CD4-positive, alpha-beta T cell (primary cell): Measurements from ENCODE around the gene ZNF746. TPM values are rescaled to one million over a fixed set of nuclear protein-coding genes. Genes with fewer than 3 reads are reported as not detected.

Source experiments
- ATAC-seq: fragments of 200-7000 bp; cut with Tn5 transposase; one replicate; pipeline ENCODE4 v1.10.0; 2022; ENCODE audit warnings: mild to moderate bottlenecking; ENCODE audit not compliant: poor library complexity
- CTCF ChIA-PET: fragments of 350-600 bp; sonication (Branson Sonifier 250); formaldehyde crosslinking; loops from one replicate; lab custom pipeline; 2021; ENCODE audit warnings: antibody characterized with exemption, inconsistent platforms; lab: Charles Lee
- POLR2A ChIA-PET: fragments of 350-600 bp; sonication (Branson Sonifier 250); formaldehyde crosslinking; loops from one replicate; lab custom pipeline; 2021; ENCODE audit warnings: antibody characterized with exemption, inconsistent platforms; lab: Charles Lee
- DNase-seq, 14 experiments: peaks; one replicate each; pipeline ENCODE4 v3.0.0-alpha.2; 2013 to 2020; ENCODE audit warnings: mixed read lengths in 2 of 14
- H3K27ac ChIP-seq, 2 donors: one replicate each; pipeline versions ENCODE4 v1.5.1 to v1.7.0; 2013; ENCODE audit warnings: low read length in 2 of 2, low read depth in 1 of 2, mild to moderate bottlenecking in 1 of 2
- H3K27me3 ChIP-seq, 2 experiments: 1 replicate in 1 of 2; 2 replicates in 1 of 2; pipeline versions ENCODE4 v1.6.1 to v1.7.0; 2013; ENCODE audit warnings: low read length in 2 of 2, control low read depth in 1 of 2, mild to moderate bottlenecking in 1 of 2, moderate library complexity in 1 of 2; ENCODE audit not compliant: insufficient read depth in 2 of 2, control insufficient read depth in 1 of 2
- H3K36me3 ChIP-seq: one replicate; pipeline ENCODE4 v1.6.1; 2013; ENCODE audit warnings: low read length, control low read depth; ENCODE audit not compliant: insufficient read depth
- H3K4me1 ChIP-seq: one replicate; pipeline ENCODE4 v1.6.1; 2013; ENCODE audit warnings: low read length, control low read depth; ENCODE audit not compliant: insufficient read depth
- H3K4me3 ChIP-seq: one replicate; pipeline ENCODE4 v1.5.1; 2013; ENCODE audit warnings: mild to moderate bottlenecking, low read length, moderate library complexity
- H3K9me3 ChIP-seq, 2 experiments: 1 replicate in 1 of 2; 2 replicates in 1 of 2; pipeline versions ENCODE4 v1.6.1 to v1.7.0; 2013; ENCODE audit warnings: low read length in 2 of 2, mild to moderate bottlenecking in 2 of 2, control low read depth in 1 of 2, moderate library complexity in 1 of 2; ENCODE audit not compliant: control insufficient read depth in 1 of 2, insufficient read depth in 1 of 2
- H3K27ac Mint-ChIP-seq: one replicate; pipeline ENCODE4 v1.8.0; 2020; ENCODE audit warnings: mixed read lengths
- H3K27me3 Mint-ChIP-seq: one replicate; pipeline ENCODE4 v1.8.0; 2021; ENCODE audit warnings: mixed read lengths
- H3K36me3 Mint-ChIP-seq: one replicate; pipeline ENCODE4 v1.8.0; 2021; ENCODE audit warnings: low read depth, mixed read lengths
- H3K4me1 Mint-ChIP-seq: one replicate; pipeline ENCODE4 v1.8.0; 2021; ENCODE audit warnings: low read depth, mixed read lengths
- H3K4me3 Mint-ChIP-seq: one replicate; pipeline ENCODE4 v1.8.0; 2020; ENCODE audit warnings: mild to moderate bottlenecking, mixed read lengths
- H3K9me3 Mint-ChIP-seq: one replicate; pipeline ENCODE4 v1.8.0; 2020; ENCODE audit warnings: mixed read lengths
- intact Hi-C, 2 experiments: fragments of 100-400 bp; cut with DNase I in 1 of 2; cut with micrococcal nuclease in 1 of 2; formaldehyde crosslinking; loops; one replicate each; pipeline versions ENCODE4 v1.15.1 to v1.9.0; 2023 to 2025; cut with DNase I, micrococcal nuclease
- total RNA-seq, 174 experiments: library from RNA in 2 of 174; stranded (reverse) in 2 of 174; gene quantifications; one replicate each; pipeline ENCODE4 v1.2.3 and lab custom pipeline; 2021 to 2026
- TF ChIP-seq, protein P1 (sequence below): fragments of 200-600 bp; IDR thresholded peaks from one replicate; pipeline ENCODE4 v1.8.0; 2022; ENCODE audit warnings: antibody characterized with exemption, mild to moderate bottlenecking

The ZNF746 gene
- total RNA-seq, 2 experiments from 2014 or later: 28.4 to 30.3 TPM

DNA sequence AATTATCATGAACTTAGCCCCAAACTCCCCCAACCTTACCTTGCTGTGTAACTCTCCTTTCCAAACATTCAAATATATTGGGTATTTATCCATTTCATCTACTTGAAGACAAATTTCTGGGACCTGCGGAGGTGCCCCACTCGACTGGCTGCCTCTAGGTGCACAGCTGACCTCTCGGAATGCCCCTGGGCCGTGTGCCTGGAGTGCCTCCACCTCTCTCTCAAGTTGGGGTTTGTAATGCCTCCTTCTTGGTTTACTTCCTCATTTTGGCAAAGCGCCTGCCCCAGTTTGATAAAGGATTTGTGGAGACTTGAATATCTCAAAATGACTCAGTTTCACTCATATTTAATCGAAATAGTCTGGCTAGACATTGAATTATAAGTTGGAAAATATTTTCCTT is 53.3 kb downstream of the ZNF746 start:
- no peaks in the 10 kb centered on the region for H3K27me3 Mint-ChIP-seq
- no peak overlapping the region for H3K4me3 Mint-ChIP-seq
- Histone ChIP-seq H3K9me3 (no peaks in the 10 kb centered on the region), H3K36me3 (peaks cover 49% of the 10 kb centered on the region), H3K27me3 (no peaks in the 10 kb centered on the region), H3K4me3 (no peak overlapping the region), H3K27ac (no peak overlapping the region), H3K4me1 (peaks cover 4% of the 10 kb centered on the region)
- no peak overlapping the region for H3K27ac Mint-ChIP-seq
- peaks cover 14% of the 10 kb centered on the region for H3K4me1 Mint-ChIP-seq
- TF ChIP-seq, protein P1, sequence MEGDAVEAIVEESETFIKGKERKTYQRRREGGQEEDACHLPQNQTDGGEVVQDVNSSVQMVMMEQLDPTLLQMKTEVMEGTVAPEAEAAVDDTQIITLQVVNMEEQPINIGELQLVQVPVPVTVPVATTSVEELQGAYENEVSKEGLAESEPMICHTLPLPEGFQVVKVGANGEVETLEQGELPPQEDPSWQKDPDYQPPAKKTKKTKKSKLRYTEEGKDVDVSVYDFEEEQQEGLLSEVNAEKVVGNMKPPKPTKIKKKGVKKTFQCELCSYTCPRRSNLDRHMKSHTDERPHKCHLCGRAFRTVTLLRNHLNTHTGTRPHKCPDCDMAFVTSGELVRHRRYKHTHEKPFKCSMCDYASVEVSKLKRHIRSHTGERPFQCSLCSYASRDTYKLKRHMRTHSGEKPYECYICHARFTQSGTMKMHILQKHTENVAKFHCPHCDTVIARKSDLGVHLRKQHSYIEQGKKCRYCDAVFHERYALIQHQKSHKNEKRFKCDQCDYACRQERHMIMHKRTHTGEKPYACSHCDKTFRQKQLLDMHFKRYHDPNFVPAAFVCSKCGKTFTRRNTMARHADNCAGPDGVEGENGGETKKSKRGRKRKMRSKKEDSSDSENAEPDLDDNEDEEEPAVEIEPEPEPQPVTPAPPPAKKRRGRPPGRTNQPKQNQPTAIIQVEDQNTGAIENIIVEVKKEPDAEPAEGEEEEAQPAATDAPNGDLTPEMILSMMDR: no peak
- peaks cover 59% of the 10 kb centered on the region for H3K36me3 Mint-ChIP-seq
- ATAC-seq (no peak), DNase-seq (no peak)
- intact Hi-C loops: no loop called here
- ChIA-PET CTCF (no interaction called here), POLR2A (no interaction called here)
- no peaks in the 10 kb centered on the region for H3K9me3 Mint-ChIP-seq

DNA sequence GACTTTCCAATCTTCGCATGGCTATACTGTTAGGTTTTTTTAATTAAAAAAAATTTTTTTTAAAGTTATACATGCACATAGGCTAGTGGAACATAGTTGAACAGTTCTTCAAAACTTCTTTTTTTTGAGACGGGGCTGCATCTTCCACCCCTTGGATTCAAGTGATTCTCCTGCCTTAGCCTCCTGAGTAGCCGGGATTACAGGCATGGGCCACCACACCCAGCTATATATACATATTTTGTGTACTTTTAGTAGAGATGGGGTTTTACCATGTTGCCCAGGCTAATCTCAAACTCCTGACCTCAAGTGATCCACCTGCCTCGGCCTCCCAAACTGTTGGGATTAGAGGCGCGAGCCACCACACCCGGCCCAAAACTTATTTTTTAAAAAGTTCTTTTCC is 54.1 kb downstream of the ZNF746 start:
- CTCF ChIA-PET: interaction anchor here (0.7 kb wide), 1 partner anchor 9 kb away, joined by 3 read pairs; no protein-coding TSS in a partner anchor
- DNase-seq (no peak), ATAC-seq (no peak)
- Histone ChIP-seq H3K4me1 (peaks cover 4% of the 10 kb centered on the region), H3K27me3 (no peaks in the 10 kb centered on the region), H3K4me3 (no peak overlapping the region), H3K27ac (no peak overlapping the region), H3K9me3 (no peaks in the 10 kb centered on the region), H3K36me3 (peaks cover 42% of the 10 kb centered on the region)
- H3K36me3 Mint-ChIP-seq: peaks cover 57% of the 10 kb centered on the region
- no peaks in the 10 kb centered on the region for H3K9me3 Mint-ChIP-seq
- H3K27ac Mint-ChIP-seq: no peak overlapping the region
- intact Hi-C loops: no loop called here
- no peak overlapping the region for H3K4me3 Mint-ChIP-seq
- POLR2A ChIA-PET: no interaction called here
- H3K4me1 Mint-ChIP-seq: peaks cover 15% of the 10 kb centered on the region
- no peaks in the 10 kb centered on the region for H3K27me3 Mint-ChIP-seq
- TF ChIP-seq, protein P1: no peak

DNA sequence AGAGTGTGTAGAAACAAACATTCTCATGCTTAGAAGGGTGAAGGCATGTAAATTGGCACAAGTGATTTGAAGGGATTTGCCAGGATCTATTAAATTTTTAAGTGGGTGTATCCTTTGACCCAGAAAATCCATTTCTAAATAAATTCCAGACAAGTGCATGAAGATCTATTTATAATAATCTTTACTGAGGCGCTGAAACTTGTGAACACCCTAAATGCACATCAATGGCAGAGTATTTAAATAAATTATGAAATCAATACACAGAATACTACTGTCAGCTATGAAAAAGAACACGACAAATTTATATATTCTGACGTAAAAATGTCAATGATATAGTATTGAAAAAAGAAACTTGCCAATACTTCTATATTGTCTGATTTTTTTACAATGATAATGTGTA is 54.7 kb downstream of the ZNF746 start:
- DNase-seq: no peak
- Mint-ChIP-seq H3K4me3 (no peak overlapping the region), H3K27me3 (no peaks in the 10 kb centered on the region), H3K9me3 (no peaks in the 10 kb centered on the region), H3K27ac (no peak overlapping the region), H3K4me1 (peaks cover 15% of the 10 kb centered on the region), H3K36me3 (peaks cover 55% of the 10 kb centered on the region)
- no peak for ATAC-seq
- CTCF ChIA-PET: no interaction called here
- Histone ChIP-seq H3K9me3 (no peaks in the 10 kb centered on the region), H3K4me3 (no peak overlapping the region), H3K27me3 (no peaks in the 10 kb centered on the region), H3K4me1 (peaks cover 4% of the 10 kb centered on the region), H3K27ac (no peak overlapping the region), H3K36me3 (peaks cover 41% of the 10 kb centered on the region)
- intact Hi-C loops: no loop called here
- TF ChIP-seq, protein P1: no peak
- POLR2A ChIA-PET: no interaction called here
